KMS-11 (cell line): ENCODE data around the gene ACKR3.

Experiments
- H2AFZ ChIP-seq: fragments of 200-600 bp; sonication (generic); 2 replicates; pipeline ENCODE4 v1.6.1; 2016; ENCODE audit warnings: antibody characterized with exemption, mixed run types, low read depth
- H3K27ac ChIP-seq: fragments of 200-600 bp; sonication (generic); 2 replicates; pipeline ENCODE4 v1.6.1; 2016; ENCODE audit warnings: mild to moderate bottlenecking, mixed run types
- H3K27me3 ChIP-seq: fragments of 200-600 bp; sonication (generic); 2 replicates; pipeline ENCODE4 v1.6.1; 2017; ENCODE audit warnings: mild to moderate bottlenecking, low read depth, mixed run types, moderate library complexity; ENCODE audit not compliant: insufficient read depth
- H3K36me3 ChIP-seq: fragments of 200-600 bp; sonication (generic); 2 replicates; pipeline ENCODE4 v1.6.1; 2017; ENCODE audit warnings: mild to moderate bottlenecking, mixed run types; ENCODE audit not compliant: insufficient read depth
- H3K4me1 ChIP-seq: fragments of 200-600 bp; sonication (generic); 2 replicates; pipeline ENCODE4 v1.6.1; 2016; ENCODE audit warnings: mild to moderate bottlenecking, low read depth, mixed run types; ENCODE audit not compliant: poor library complexity, severe bottlenecking
- H3K4me2 ChIP-seq: fragments of 200-600 bp; sonication (generic); 2 replicates; pipeline ENCODE4 v1.7.0; 2016; ENCODE audit warnings: mild to moderate bottlenecking, mixed run types
- H3K4me3 ChIP-seq: fragments of 200-600 bp; sonication (generic); IDR thresholded peaks from 2 replicates; pipeline ENCODE4 v1.6.1; 2017; ENCODE audit warnings: low read depth, low read length, mixed read lengths; ENCODE audit not compliant: insufficient read depth
- H3K79me2 ChIP-seq: fragments of 200-600 bp; sonication (generic); 2 replicates; pipeline ENCODE4 v1.6.1; 2016; ENCODE audit warnings: low read depth, mixed run types; ENCODE audit not compliant: insufficient read depth
- H3K9ac ChIP-seq: fragments of 200-600 bp; sonication (generic); 2 replicates; pipeline ENCODE4 v1.6.1; 2016; ENCODE audit warnings: mild to moderate bottlenecking, mixed run types
- H4K20me1 ChIP-seq: fragments of 200-600 bp; sonication (generic); 2 replicates; pipeline ENCODE4 v1.6.1; 2016; ENCODE audit warnings: mild to moderate bottlenecking, mixed run types; ENCODE audit not compliant: insufficient read depth
- CTCF ChIP-seq: fragments of 200-600 bp; sonication (generic); conservative IDR thresholded peaks from 2 replicates; pipeline ENCODE4 v1.6.1; 2017; ENCODE audit warnings: low read depth, mild to moderate bottlenecking, antibody characterized with exemption, low read length, moderate library complexity, mixed read lengths

The ACKR3 gene

DNA sequence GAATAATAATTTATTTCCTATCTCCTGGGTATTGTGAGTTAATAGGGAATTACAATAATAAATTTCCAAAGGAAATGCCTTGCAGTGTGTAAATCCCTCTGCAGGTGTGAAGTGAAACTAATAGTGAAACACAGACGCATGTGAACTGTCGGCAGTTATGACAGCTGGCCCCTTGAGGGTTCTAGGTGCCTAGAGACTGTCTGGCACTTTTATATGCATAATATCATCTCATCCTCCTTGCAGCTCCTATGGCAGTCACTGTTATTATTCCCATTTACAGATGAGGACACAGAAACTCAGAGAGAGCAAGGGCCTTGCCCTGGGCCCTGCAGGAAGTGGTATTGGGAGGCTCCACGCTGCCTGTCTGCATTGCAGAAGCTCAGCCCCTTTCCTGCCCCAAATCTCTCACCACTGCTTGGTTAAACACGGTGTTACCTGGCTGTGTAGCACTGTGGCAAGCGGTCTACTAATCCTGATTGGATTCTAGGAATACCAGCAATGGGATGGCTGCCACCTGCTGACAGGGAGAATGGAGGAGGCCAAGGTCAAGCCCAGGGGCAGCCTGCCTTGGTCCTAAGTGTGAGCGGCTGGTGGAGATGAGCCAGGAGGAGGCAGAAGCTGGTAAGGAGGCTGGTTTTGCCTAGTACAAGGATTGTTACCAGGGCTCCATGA lies 32.8 kb upstream of the ACKR3 start:
- H3K4me2 ChIP-seq: no peak overlapping the region
- H3K4me1 ChIP-seq: no peaks in the 10 kb centered on the region
- TF ChIP-seq CTCF: no peak
- no peak overlapping the region for H3K27ac ChIP-seq
- no peaks in the 10 kb centered on the region for H3K27me3 ChIP-seq
- H4K20me1 ChIP-seq: no peaks in the 10 kb centered on the region
- H3K36me3 ChIP-seq: no peaks in the 10 kb centered on the region
- H3K9ac ChIP-seq: no peak overlapping the region
- no peak overlapping the region for H3K4me3 ChIP-seq
- H3K79me2 ChIP-seq: no peaks in the 10 kb centered on the region
- no peak overlapping the region for H2AFZ ChIP-seq

DNA sequence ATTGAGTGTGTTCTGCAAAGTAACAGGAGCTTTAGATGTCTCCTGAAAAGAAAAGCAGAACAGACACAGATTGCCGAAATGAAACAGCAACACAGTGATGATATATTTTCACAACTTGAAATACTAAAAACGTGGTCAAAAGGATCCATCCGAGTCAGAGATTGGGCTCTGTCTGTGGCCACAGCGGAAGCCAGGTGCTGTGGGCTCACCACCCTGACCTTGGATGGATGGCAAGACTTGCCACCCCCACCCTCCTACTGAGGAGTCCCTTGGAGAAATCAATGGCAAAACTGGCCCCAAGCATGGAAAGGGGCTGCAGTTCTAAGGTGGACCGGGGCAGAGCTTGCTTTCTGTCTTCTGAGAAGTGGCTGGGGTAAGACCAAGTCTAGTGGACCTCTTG lies 31.4 kb upstream of the ACKR3 start:
- no peak overlapping the region for H3K9ac ChIP-seq
- H3K79me2 ChIP-seq: no peaks in the 10 kb centered on the region
- no peaks in the 10 kb centered on the region for H3K4me1 ChIP-seq
- H4K20me1 ChIP-seq: no peaks in the 10 kb centered on the region
- H3K27ac ChIP-seq: no peak overlapping the region
- H2AFZ ChIP-seq: no peak overlapping the region
- no peaks in the 10 kb centered on the region for H3K36me3 ChIP-seq
- H3K27me3 ChIP-seq: no peaks in the 10 kb centered on the region
- TF ChIP-seq CTCF: no peak
- no peak overlapping the region for H3K4me3 ChIP-seq
- H3K4me2 ChIP-seq: no peak overlapping the region

DNA sequence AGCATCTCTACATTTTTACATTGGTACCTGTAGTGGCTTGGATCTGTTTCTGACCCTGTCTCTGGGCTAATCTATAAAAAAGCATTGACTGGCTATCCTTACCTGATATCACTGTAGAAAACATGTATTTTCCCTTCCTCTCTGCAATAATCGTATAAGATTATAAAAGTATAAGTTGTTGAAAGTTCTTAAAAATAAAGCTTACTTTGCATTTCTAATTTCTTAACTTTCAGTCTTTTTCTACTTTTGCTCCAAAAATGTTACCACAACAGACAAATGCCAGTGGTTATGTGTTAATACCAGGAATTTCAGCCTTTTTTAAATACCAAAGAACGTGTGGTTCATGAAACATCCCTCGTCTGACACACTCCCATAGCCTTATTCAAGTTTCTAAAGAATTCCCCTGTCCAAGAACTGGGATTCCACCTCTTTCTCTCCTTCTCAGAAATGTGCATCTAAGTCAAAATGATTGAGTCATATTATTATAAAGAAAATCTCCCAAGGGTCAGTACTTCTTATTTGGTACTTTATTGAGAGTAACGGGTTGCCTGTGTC lies 28.5 kb upstream of the ACKR3 start:
- H3K36me3 ChIP-seq: no peaks in the 10 kb centered on the region
- no peak for TF ChIP-seq CTCF
- H3K4me3 ChIP-seq: no peak overlapping the region
- H3K27ac ChIP-seq: no peak overlapping the region
- no peaks in the 10 kb centered on the region for H3K4me1 ChIP-seq
- no peaks in the 10 kb centered on the region for H3K79me2 ChIP-seq
- H3K27me3 ChIP-seq: no peaks in the 10 kb centered on the region
- H3K9ac ChIP-seq: no peak overlapping the region
- no peaks in the 10 kb centered on the region for H4K20me1 ChIP-seq
- H2AFZ ChIP-seq: no peak overlapping the region
- H3K4me2 ChIP-seq: no peak overlapping the region

DNA sequence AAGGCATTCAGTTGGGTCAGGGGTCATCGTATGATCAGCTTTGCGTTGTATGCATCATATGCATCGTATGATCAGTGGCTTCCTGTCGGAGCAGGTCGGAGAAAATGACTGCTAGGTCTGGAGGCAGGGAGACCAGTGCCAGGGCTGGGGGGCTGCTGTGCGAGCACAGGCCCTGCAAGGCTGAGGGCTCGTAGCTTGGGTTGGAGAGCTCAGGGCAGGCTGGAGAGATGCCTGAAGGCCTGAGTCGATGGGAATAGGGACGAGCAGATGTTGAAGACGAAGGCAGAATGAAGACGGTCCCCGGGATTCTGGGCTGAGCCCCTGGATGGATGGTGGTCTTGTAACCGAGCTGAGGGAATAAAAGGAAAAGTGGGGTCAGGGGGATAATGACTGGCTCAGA lies 25.3 kb upstream of the ACKR3 start:
- Histone ChIP-seq H3K9ac (no peak overlapping the region), H3K27ac (no peak overlapping the region), H3K4me3 (no peak overlapping the region), H3K4me1 (no peaks in the 10 kb centered on the region), H3K36me3 (no peaks in the 10 kb centered on the region), H4K20me1 (no peaks in the 10 kb centered on the region), H2AFZ (no peak overlapping the region), H3K4me2 (no peak overlapping the region), H3K79me2 (no peaks in the 10 kb centered on the region), H3K27me3 (no peaks in the 10 kb centered on the region)
- no peak for TF ChIP-seq CTCF
